Effector memory CD4-positive, alpha-beta T cell (primary cell): ENCODE results near the gene CACNA1C.
"Not testable (repeated sequence)": the region's sequence is repeated elsewhere in the genome, so short reads cannot be mapped to it uniquely, and the experiment has no call there.

Source experiments
- DNase-seq, 3 donors: peaks; one replicate each; pipeline ENCODE4 v3.0.0-alpha.2; 2020
- H3K27ac ChIP-seq: 2 replicates; pipeline ENCODE4 v1.7.0; 2013; ENCODE audit warnings: mild to moderate bottlenecking, low read length, moderate library complexity; ENCODE audit not compliant: insufficient read depth, poor library complexity, severe bottlenecking
- H3K27me3 ChIP-seq: replicated peaks from 2 replicates; pipeline ENCODE4 v1.7.0; 2013; ENCODE audit warnings: mild to moderate bottlenecking, low read length; ENCODE audit not compliant: insufficient read depth, control insufficient read depth, poor library complexity, severe bottlenecking
- H3K36me3 ChIP-seq: 2 replicates; pipeline ENCODE4 v1.7.0; 2013; ENCODE audit warnings: mild to moderate bottlenecking, low read length, moderate library complexity; ENCODE audit not compliant: control insufficient read depth, insufficient read depth
- H3K4me1 ChIP-seq: 2 replicates; pipeline ENCODE4 v1.7.0; 2013; ENCODE audit warnings: low read length, mild to moderate bottlenecking; ENCODE audit not compliant: control insufficient read depth, insufficient read depth, poor library complexity, severe bottlenecking
- H3K4me3 ChIP-seq: 2 replicates; pipeline ENCODE4 v1.7.0; 2013; ENCODE audit warnings: low read length, low read depth, mild to moderate bottlenecking; ENCODE audit not compliant: insufficient read depth, poor library complexity, severe bottlenecking
- H3K9me3 ChIP-seq: 2 replicates; pipeline ENCODE4 v1.7.0; 2013; ENCODE audit warnings: mild to moderate bottlenecking, low read length, moderate library complexity; ENCODE audit not compliant: control insufficient read depth

CACNA1C gene

DNA sequence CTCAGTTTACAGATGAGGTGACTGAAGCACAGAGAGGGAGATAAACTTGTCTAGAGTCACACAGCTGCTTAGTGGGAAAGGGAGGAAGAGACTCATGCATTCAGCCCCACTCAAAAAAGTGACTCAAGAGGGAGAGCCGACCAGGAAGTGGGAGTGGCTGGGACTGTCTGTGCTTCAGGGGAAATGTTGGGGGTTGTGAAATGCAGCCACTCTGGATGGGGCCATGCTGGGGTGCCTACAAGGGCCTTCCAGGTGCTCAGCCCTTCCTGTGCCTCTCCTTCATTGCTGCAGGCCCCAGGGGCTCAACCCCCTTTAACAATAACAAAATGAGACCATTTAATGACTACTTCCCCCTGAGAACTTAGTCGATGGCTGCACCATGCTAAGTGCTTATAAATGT lies 41.8 kb downstream of the CACNA1C start:
- Histone ChIP-seq H3K4me1 (no peaks in the 10 kb centered on the region), H3K27ac (no peak overlapping the region), H3K27me3 (no peaks in the 10 kb centered on the region), H3K9me3 (no peaks in the 10 kb centered on the region), H3K36me3 (no peaks in the 10 kb centered on the region), H3K4me3 (no peak overlapping the region)
- no peak for DNase-seq

DNA sequence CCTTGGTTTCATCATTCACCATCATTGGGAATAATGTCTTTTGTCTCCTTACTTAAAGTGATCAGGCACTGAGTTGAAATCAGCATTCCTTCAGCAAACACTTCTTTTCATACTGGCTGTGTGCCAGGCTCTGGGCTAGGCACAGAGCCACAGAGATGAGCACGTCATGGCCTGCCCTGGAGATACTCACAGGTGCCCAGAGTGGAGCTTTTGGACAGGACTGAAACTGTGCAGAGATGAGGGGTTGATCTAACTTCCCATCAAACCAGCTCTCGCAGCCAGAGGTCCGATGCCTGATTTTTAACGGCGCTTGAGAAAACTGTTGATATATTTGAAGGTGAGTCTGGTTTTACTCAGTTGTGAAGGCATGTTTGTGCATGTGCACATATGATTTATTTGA lies 43.1 kb downstream of the CACNA1C start:
- no peak overlapping the region for H3K27ac ChIP-seq
- H3K4me1 ChIP-seq: no peaks in the 10 kb centered on the region
- H3K4me3 ChIP-seq: no peak overlapping the region
- no peak for DNase-seq
- no peaks in the 10 kb centered on the region for H3K36me3 ChIP-seq
- H3K9me3 ChIP-seq: no peaks in the 10 kb centered on the region
- H3K27me3 ChIP-seq: no peaks in the 10 kb centered on the region

GRCh38 chr12:2097617-2098016 lies 44.8 kb downstream of the CACNA1C start:
- H3K4me3 ChIP-seq: no peak overlapping the region
- H3K9me3 ChIP-seq: no peaks in the 10 kb centered on the region
- H3K27ac ChIP-seq: no peak overlapping the region
- H3K27me3 ChIP-seq: no peaks in the 10 kb centered on the region
- no peaks in the 10 kb centered on the region for H3K36me3 ChIP-seq
- no peaks in the 10 kb centered on the region for H3K4me1 ChIP-seq
- no peak for DNase-seq

GRCh38 chr12:2098852-2099251 lies 46.1 kb downstream of the CACNA1C start:
- Histone ChIP-seq H3K27me3 (no peaks in the 10 kb centered on the region), H3K27ac (no peak overlapping the region), H3K4me3 (no peak overlapping the region), H3K36me3 (no peaks in the 10 kb centered on the region), H3K9me3 (no peaks in the 10 kb centered on the region), H3K4me1 (no peaks in the 10 kb centered on the region)
- no peak for DNase-seq

- Histone ChIP-seq H3K27ac (no peak overlapping the region), H3K4me3 (no peak overlapping the region), H3K27me3 (no peaks in the 10 kb centered on the region), H3K9me3 (no peaks in the 10 kb centered on the region), H3K36me3 (no peaks in the 10 kb centered on the region), H3K4me1 (no peaks in the 10 kb centered on the region)
- no peak for DNase-seq
Measured at GRCh38 chr12:2099595-2099994, 46.8 kb downstream of the CACNA1C start.

DNA sequence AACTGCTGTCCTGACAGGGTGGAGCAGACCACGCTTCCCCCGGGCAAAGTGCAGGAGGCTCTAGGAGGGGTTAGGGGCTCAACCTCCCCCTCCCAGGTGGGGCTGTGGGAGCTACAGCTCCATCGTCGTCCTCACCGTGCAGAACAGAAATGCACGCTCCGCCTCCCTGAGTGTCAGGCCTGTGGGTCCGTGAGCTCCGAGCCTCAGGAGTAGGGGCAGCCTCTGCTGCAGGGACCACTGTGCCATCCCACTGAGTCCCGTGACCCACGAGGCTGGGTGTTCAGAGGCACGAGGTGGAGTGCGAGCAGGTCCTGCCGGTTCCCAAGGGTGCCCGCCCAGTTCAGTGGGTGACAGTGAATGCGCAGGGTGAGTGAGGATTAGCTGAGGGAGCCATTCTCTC lies 48.6 kb downstream of the CACNA1C start:
- Histone ChIP-seq H3K27me3 (no peaks in the 10 kb centered on the region), H3K4me1 (no peaks in the 10 kb centered on the region), H3K9me3 (no peaks in the 10 kb centered on the region), H3K36me3 (no peaks in the 10 kb centered on the region), H3K4me3 (no peak overlapping the region), H3K27ac (no peak overlapping the region)
- DNase-seq: no peak

GRCh38 chr12:2101771-2102170 lies 49.0 kb downstream of the CACNA1C start:
- H3K27ac ChIP-seq: no peak overlapping the region
- no peaks in the 10 kb centered on the region for H3K27me3 ChIP-seq

GRCh38 chr12:2102736-2103135 lies 49.9 kb downstream of the CACNA1C start:
- H3K4me3 ChIP-seq, H3K9me3 ChIP-seq, DNase-seq, H3K27me3 ChIP-seq, H3K27ac ChIP-seq, H3K4me1 ChIP-seq, H3K36me3 ChIP-seq: not testable (repeated sequence)

More at GRCh38 chr12:2101771-2102170, 49.0 kb downstream of the CACNA1C start:
- no peaks in the 10 kb centered on the region for H3K4me1 ChIP-seq
- H3K4me3 ChIP-seq: no peak overlapping the region
- no peaks in the 10 kb centered on the region for H3K9me3 ChIP-seq
- no peaks in the 10 kb centered on the region for H3K36me3 ChIP-seq
- DNase-seq: no peak

GRCh38 chr12:2105387-2105786 lies 52.6 kb downstream of the CACNA1C start:
- H3K9me3 ChIP-seq: not testable (repeated sequence)

DNA sequence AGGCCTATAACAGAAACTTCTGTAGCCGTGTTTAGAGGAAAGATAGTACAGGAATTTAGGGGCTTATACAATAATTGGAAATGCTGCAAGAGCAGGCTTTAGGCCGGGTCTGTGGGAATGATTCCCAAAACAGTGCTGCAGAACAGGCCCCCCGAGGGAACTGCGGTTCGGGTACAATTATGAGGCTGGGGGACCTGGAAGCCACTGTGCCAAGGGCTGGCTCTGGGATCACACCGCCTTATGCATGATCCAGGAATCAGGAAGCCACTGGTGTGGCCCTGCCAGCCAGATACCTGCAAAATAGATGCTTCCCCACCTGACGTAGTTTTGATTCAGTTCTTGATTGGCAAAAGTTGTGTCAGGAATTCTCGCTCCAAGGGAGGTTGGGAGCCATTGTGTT lies 55.4 kb downstream of the CACNA1C start:
- H3K9me3 ChIP-seq: no peaks in the 10 kb centered on the region
- H3K4me3 ChIP-seq: no peak overlapping the region
- no peaks in the 10 kb centered on the region for H3K27me3 ChIP-seq
- H3K27ac ChIP-seq: no peak overlapping the region
- no peaks in the 10 kb centered on the region for H3K4me1 ChIP-seq
- H3K36me3 ChIP-seq: no peaks in the 10 kb centered on the region
- DNase-seq: no peak

More at GRCh38 chr12:2105387-2105786, 52.6 kb downstream of the CACNA1C start:
- H3K4me1 ChIP-seq, H3K4me3 ChIP-seq, DNase-seq, H3K27me3 ChIP-seq, H3K36me3 ChIP-seq, H3K27ac ChIP-seq: not testable (repeated sequence)
